Prostate gland (tissue), 2 donors: ENCODE measurements around the gene C20orf173.

Source experiments
- CTCF ChIP-seq, 4 experiments: fragments of 200-600 bp in 2 of 4; fragments of 450-650 bp in 2 of 4; sonication (generic) in 2 of 4; IDR thresholded peaks; 1 replicate in 3 of 4; 2 replicates in 1 of 4; pipeline ENCODE4 v1.5.1; 2016 to 2019; ENCODE audit warnings: antibody characterized with exemption in 4 of 4, mild to moderate bottlenecking in 2 of 4, moderate library complexity in 2 of 4
- POLR2A ChIP-seq: fragments of 450-650 bp; IDR thresholded peaks from one replicate; pipeline ENCODE4 v1.6.1; 2016; ENCODE audit warnings: antibody characterized with exemption, mild to moderate bottlenecking
- POLR2AphosphoS5 ChIP-seq: sonication (generic); formaldehyde crosslinking; IDR thresholded peaks from one replicate; pipeline ENCODE4 v1.6.1; 2017; ENCODE audit warnings: antibody characterized with exemption

GRCh38 chr20:35578469-35578868 lies 49.0 kb upstream of the C20orf173 start:
- TF ChIP-seq CTCF (IDR thresholded peaks at IDR 0.05): no peak
- TF ChIP-seq POLR2AphosphoS5: no peak
- no peak for TF ChIP-seq POLR2A
